ENCODE data around the gene OLFML1. TPM values are rescaled to one million over a fixed set of nuclear protein-coding genes. Genes with fewer than 3 reads are reported as not detected.

The OLFML1 gene
- total RNA-seq, 1 experiment from 2014 or later, result not detected

DNA sequence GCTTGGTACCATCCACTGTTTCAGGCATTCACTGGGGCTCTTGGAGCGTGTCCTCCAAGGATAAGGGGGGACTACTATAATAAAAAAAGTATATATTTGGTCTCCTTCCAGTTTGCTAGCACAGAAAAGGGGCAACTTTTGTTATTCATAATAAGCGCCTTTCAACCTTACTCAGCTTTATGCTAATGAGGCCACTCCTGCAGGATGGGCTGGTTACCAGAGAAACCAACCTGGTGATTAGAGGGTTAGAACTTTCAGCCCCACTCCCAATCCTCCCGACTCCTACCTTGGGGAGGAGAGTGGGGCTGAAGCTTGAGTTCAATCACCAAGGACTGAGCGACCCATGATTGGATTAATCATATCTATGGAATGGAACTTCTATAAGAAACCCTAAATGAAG is 60.3 kb downstream of the OLFML1 start:
- Mint-ChIP-seq H3K27ac (ENCODE audit: unreplicated experiment) (no peak overlapping the region), H3K36me3 (ENCODE audit: insufficient read depth, unreplicated experiment) (no peaks in the 10 kb centered on the region), H3K4me1 (ENCODE audit: low read depth, unreplicated experiment) (no peaks in the 10 kb centered on the region), H3K9me3 (ENCODE audit: low read depth, unreplicated experiment) (no peaks in the 10 kb centered on the region), H3K27me3 (ENCODE audit: unreplicated experiment) (peaks cover 26% of the 10 kb centered on the region), H3K4me3 (ENCODE audit: low read depth, unreplicated experiment) (no peak overlapping the region)
- CTCF ChIA-PET, result no interaction called here
- no peak for DNase-seq
- TF ChIP-seq, protein P1, sequence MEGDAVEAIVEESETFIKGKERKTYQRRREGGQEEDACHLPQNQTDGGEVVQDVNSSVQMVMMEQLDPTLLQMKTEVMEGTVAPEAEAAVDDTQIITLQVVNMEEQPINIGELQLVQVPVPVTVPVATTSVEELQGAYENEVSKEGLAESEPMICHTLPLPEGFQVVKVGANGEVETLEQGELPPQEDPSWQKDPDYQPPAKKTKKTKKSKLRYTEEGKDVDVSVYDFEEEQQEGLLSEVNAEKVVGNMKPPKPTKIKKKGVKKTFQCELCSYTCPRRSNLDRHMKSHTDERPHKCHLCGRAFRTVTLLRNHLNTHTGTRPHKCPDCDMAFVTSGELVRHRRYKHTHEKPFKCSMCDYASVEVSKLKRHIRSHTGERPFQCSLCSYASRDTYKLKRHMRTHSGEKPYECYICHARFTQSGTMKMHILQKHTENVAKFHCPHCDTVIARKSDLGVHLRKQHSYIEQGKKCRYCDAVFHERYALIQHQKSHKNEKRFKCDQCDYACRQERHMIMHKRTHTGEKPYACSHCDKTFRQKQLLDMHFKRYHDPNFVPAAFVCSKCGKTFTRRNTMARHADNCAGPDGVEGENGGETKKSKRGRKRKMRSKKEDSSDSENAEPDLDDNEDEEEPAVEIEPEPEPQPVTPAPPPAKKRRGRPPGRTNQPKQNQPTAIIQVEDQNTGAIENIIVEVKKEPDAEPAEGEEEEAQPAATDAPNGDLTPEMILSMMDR (IDR thresholded peaks at IDR 0.05; ENCODE audit: unreplicated experiment), result no peak
- intact Hi-C loops (cut with micrococcal nuclease; ENCODE audit: unreplicated experiment), result no loop called here
- BruUV-seq (replicated peaks), result no TSS peak

DNA sequence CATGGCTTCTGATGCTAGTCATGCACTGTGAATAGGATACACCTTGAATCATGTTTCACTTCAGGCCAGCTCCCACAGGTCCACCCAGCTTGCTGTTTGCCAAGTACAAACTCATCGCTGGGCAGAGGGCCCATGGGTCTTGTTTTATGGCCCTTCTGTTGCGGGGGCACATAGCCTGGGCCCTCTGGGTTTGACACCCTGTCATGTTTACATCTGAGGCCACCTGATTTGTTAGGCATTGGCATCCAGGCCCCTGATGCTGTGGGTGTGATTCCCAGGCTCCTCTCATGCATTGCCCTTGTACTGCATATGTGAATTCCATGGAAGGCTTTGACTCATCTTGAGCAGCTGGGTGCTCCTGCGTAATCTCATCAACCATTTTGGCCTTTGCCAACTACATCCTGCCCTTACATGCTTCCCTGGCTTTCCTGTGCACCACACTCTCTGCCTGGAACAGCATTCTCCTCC is 61.1 kb downstream of the OLFML1 start:
- Mint-ChIP-seq H3K27me3 (ENCODE audit: unreplicated experiment) (peaks cover 19% of the 10 kb centered on the region), H3K4me3 (ENCODE audit: low read depth, unreplicated experiment) (no peak overlapping the region), H3K9me3 (ENCODE audit: low read depth, unreplicated experiment) (no peaks in the 10 kb centered on the region), H3K36me3 (ENCODE audit: insufficient read depth, unreplicated experiment) (no peaks in the 10 kb centered on the region), H3K4me1 (ENCODE audit: low read depth, unreplicated experiment) (no peaks in the 10 kb centered on the region), H3K27ac (ENCODE audit: unreplicated experiment) (no peak overlapping the region)
- CTCF ChIA-PET, result no interaction called here
- TF ChIP-seq, protein P1 (IDR thresholded peaks at IDR 0.05; ENCODE audit: unreplicated experiment), result no peak
- intact Hi-C loops (cut with micrococcal nuclease; ENCODE audit: unreplicated experiment), result no loop called here
- no TSS peak for BruUV-seq (replicated peaks)
- no peak for DNase-seq

DNA sequence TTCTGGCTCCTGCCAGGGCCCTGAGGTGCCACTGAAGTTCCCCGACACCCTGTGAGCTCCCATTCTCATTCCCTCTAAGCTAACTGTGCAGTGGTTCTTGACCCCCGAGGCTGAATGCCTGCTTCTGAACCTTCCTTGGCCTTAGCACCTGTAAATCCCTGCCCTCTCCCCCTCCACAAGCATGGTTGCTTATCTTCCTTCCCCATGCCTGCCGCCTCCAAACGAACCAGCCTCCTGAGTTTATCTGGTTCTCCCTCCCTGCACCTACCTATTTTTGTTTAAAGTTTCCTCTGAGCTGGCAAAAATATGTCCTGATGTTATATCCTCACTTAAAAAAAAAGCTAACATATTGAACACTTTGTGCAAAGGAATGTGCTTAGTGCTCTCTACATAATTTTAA is 62.4 kb downstream of the OLFML1 start:
- TF ChIP-seq, protein P1 (IDR thresholded peaks at IDR 0.05; ENCODE audit: unreplicated experiment), result no peak
- DNase-seq, result no peak
- H3K27me3 Mint-ChIP-seq (ENCODE audit: unreplicated experiment), result peaks cover 6% of the 10 kb centered on the region
- no peaks in the 10 kb centered on the region for H3K36me3 Mint-ChIP-seq (ENCODE audit: insufficient read depth, unreplicated experiment)
- CTCF ChIA-PET, result interaction anchor here (0.8 to 1.2 kb wide), 2 partner anchors 8 to 29 kb away, joined by 3 to 4 read pairs; no protein-coding TSS in a partner anchor
- BruUV-seq (replicated peaks), result no TSS peak
- H3K4me1 Mint-ChIP-seq (ENCODE audit: low read depth, unreplicated experiment), result no peaks in the 10 kb centered on the region
- H3K9me3 Mint-ChIP-seq (ENCODE audit: low read depth, unreplicated experiment), result no peaks in the 10 kb centered on the region
- H3K4me3 Mint-ChIP-seq (ENCODE audit: low read depth, unreplicated experiment), result no peak overlapping the region
- intact Hi-C loops (cut with micrococcal nuclease; ENCODE audit: unreplicated experiment), result no loop called here
- H3K27ac Mint-ChIP-seq (ENCODE audit: unreplicated experiment), result no peak overlapping the region

- peak; percentile 44 for DNase-seq
Measured at GRCh38 chr11:7548659-7549274, 63.5 kb downstream of the OLFML1 start.

More at GRCh38 chr11:7548659-7549274, 63.5 kb downstream of the OLFML1 start:
- intact Hi-C loops (cut with micrococcal nuclease; ENCODE audit: unreplicated experiment), result no loop called here
- CTCF ChIA-PET, result interaction anchor here (0.9 to 1.6 kb wide), 3 partner anchors 9 to 117 kb away, joined by 3 to 5 read pairs (median 4); no protein-coding TSS in a partner anchor
- Mint-ChIP-seq H3K4me3 (ENCODE audit: low read depth, unreplicated experiment) (no peak overlapping the region), H3K9me3 (ENCODE audit: low read depth, unreplicated experiment) (no peaks in the 10 kb centered on the region), H3K4me1 (ENCODE audit: low read depth, unreplicated experiment) (no peaks in the 10 kb centered on the region), H3K27ac (ENCODE audit: unreplicated experiment) (no peak overlapping the region), H3K27me3 (ENCODE audit: unreplicated experiment) (no peaks in the 10 kb centered on the region), H3K36me3 (ENCODE audit: insufficient read depth, unreplicated experiment) (no peaks in the 10 kb centered on the region)
- no TSS peak for BruUV-seq (replicated peaks)
- TF ChIP-seq, protein P1 (IDR thresholded peaks at IDR 0.05; ENCODE audit: unreplicated experiment), result peak; percentile 34
